Metanephros (tissue), 1 donor: Measurements from ENCODE around the gene ASF1B. TPM values are rescaled to one million over a fixed set of nuclear protein-coding genes. Genes with fewer than 3 reads are reported as not detected.

Experiments
- total RNA-seq: library from RNA; depleted of rRNA; stranded (reverse); fragments of >200 nt; gene quantifications from one replicate; pipeline ENCODE4 v1.2.3, GENCODE V29; 2014

Gene ASF1B
- 16.7 TPM for total RNA-seq

GRCh38 chr19:14136509-14137281 is at the start of gene ASF1B:
Gene ASF1B, minus strand, starts transcription at chr19:14136589. Its CDS starts 133 bp downstream, at chr19:14136456.

DNA sequence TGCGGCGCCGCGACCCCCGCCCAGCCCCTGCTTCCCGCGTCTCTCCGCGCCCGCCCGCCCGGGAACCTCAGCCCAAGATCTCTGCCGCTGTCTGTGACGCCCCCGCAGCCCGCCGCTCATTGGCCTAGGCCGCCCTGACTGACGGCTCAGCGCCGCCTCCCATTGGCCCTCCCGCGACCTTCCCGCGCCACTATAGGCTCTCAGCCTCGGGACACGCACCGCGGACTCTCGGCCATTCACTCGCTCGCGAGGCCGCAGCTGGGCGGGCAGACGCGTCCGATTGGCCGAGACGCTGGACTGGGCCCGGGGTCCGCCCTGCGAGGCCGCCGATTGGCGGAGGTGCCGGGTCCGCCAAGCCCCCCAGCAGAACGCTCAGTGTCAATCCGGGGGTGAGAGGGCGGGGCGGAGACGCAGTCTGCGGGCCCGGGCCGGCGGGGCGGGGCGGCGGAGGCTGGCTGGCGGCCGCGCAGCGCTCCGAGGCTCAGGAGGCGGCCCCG is 18.7 kb downstream of the ASF1B start, which contains the start of gene PRKACA:
PRKACA (minus strand) TSS at position 95 of the 497 bp plus-strand sequence. CDS start 215 bp downstream, outside the sequence.

DNA sequence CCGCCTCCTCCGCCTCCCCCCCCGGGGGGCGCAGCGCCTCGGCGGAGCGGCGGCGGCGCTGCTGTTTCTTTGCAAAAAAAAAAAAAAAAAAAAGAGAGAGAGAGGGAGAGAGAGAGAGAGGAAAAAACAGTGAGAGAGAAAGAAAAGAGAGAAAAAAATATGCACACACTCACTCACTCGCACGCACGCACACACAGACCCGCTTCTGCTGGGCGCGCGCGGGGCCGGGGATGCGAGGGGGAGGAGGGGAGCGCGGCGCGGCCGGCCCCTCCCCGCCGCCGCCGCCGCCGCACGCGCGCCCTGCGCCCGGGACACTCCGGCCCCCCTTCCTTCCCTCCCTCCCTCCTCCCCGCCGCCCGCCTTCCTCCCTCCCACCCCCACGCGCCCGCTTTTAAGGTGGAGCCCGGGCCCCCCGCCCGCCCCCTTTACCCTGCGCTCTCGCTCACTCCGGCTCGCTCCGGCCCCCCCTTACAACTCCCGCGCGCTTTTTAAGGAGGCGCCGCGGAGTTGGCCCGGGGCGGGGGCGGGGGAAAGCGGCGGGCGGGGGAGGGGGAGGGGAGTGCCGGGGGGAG is 45.8 kb downstream of the ASF1B start, which contains the start of gene SAMD1:
SAMD1 (minus strand) TSS at position 243 of the 572 bp plus-strand sequence.

GRCh38 chr19:14085309-14085995 is 50.9 kb downstream of the ASF1B start, which contains the start of gene C19orf67:
Gene C19orf67, minus strand, starts transcription at chr19:14085783. Its CDS starts 156 bp downstream, at chr19:14085627.

DNA sequence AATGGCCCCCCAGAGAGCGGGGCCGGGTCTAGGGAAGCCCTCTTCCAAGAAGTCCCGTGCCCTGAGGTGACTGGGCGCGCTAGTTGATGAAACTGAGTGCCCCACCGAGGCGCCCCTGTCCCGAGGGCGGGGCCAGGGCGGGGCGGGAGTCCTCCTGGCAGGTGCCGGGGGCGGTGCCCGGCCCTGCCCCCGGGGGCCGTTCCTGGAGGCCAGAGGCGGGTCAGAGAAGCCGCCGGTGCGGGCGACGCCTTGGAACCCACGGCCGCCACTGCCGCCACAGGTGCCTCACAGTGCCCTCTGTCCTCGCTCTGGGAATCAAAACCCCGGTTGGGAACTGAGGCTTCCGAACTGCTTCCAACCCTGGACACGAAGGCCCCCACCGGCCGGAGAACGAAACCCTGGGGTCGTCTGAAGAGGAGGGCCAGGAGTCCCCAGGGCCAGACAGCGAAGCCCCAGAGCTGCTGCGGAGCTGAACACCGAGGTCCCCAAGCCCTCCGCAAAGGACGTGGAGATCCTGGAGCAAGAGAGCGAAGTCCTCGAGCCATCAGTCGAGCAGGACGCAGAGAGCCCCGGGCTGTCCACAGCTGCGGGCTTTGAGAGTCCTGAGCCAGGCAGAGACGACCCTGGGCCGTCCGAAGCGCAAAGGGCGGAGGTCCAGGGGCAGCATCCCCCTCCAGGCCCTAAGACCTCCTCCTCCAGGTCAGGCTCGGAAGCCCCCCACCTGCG is 63.7 kb downstream of the ASF1B start, which contains the start of gene MISP3:
MISP3 (plus strand) TSS at position 252 of the 726 bp plus-strand sequence. CDS start 524 bp downstream, outside the sequence.

Other genes with a start within 250 kb of the ASF1B start
- gene BRME1, start 230.5 kb downstream of the ASF1B start, total RNA-seq = 4.2 TPM
- gene CC2D1A, start 230.4 kb downstream of the ASF1B start, total RNA-seq = 19.6 TPM
- gene PODNL1, start 198.2 kb downstream of the ASF1B start, total RNA-seq = 0.76 TPM
- 23.9 TPM for gene DCAF15, start 184.1 kb downstream of the ASF1B start, total RNA-seq
- 14.8 TPM for gene RFX1, start 130.3 kb downstream of the ASF1B start, total RNA-seq
- not detected for gene RLN3, start 108.4 kb downstream of the ASF1B start, total RNA-seq
- 7.2 TPM for gene IL27RA, start 104.8 kb downstream of the ASF1B start, total RNA-seq
- gene PALM3, start 74.5 kb downstream of the ASF1B start, total RNA-seq = 5.0 TPM
- gene MISP3, start 63.8 kb downstream of the ASF1B start, total RNA-seq = 6.6 TPM
- gene C19orf67, start 50.8 kb downstream of the ASF1B start, total RNA-seq = not detected
- gene SAMD1, start 45.8 kb downstream of the ASF1B start, total RNA-seq = 39.5 TPM
- gene PRKACA, start 18.8 kb downstream of the ASF1B start, total RNA-seq = 76.0 TPM
- gene ADGRL1, start 69.6 kb upstream of the ASF1B start, total RNA-seq = 52.5 TPM
- 34.0 TPM for gene ADGRE5, start 244.9 kb upstream of the ASF1B start, total RNA-seq